GM18499 (cell line): ENCODE measurements around the gene MCIDAS.

Source experiments
- ATAC-seq: cut with Tn5 transposase; IDR thresholded peaks from one replicate; pipeline ENCODE4 v1.9.1; 2021; ENCODE audit warnings: moderate number of reproducible peaks; ENCODE audit not compliant: insufficient read depth, unreplicated experiment

Gene MCIDAS

GRCh38 chr5:55226934-55227663, at the start of gene MCIDAS:
Gene MCIDAS, minus strand, starts transcription at chr5:55227315. Its CDS starts 177 bp downstream, at chr5:55227138.
- ATAC-seq: no peak

GRCh38 chr5:55276771-55277170, 49.7 kb upstream of the MCIDAS start:
- no peak for ATAC-seq

- no peak for ATAC-seq
Measured at GRCh38 chr5:55258339-55258738, 31.2 kb upstream of the MCIDAS start.

- ATAC-seq: no peak
Measured at GRCh38 chr5:55254802-55255201, 27.7 kb upstream of the MCIDAS start.

GRCh38 chr5:55250064-55250463, 22.9 kb upstream of the MCIDAS start:
- no peak for ATAC-seq

GRCh38 chr5:55241746-55242145, 14.6 kb upstream of the MCIDAS start:
- ATAC-seq: no peak

GRCh38 chr5:55236800-55237199, 9.7 kb upstream of the MCIDAS start:
- no peak for ATAC-seq

- ATAC-seq: no peak
Measured at GRCh38 chr5:55234121-55234700, 7.1 kb upstream of the MCIDAS start.

- ATAC-seq: no peak
Measured at GRCh38 chr5:55232985-55233928, 6.1 kb upstream of the MCIDAS start, which contains the start of gene CCNO. Gene CCNO, minus strand, starts transcription at chr5:55233608. Its CDS starts 85 bp downstream, at chr5:55233523.

GRCh38 chr5:55232271-55232984, 5.3 kb upstream of the MCIDAS start:
- ATAC-seq: no peak

- no peak for ATAC-seq
Measured at GRCh38 chr5:55231919-55232270, 4.8 kb upstream of the MCIDAS start.

- no peak for ATAC-seq
Measured at GRCh38 chr5:55231029-55231918, 4.2 kb upstream of the MCIDAS start.

GRCh38 chr5:55230086-55230629, 3.0 kb upstream of the MCIDAS start:
- ATAC-seq: no peak

- ATAC-seq: no peak
Measured at GRCh38 chr5:55227664-55228430, 732 bp upstream of the MCIDAS start.

GRCh38 chr5:55226027-55226933, 835 bp downstream of the MCIDAS start:
- no peak for ATAC-seq

GRCh38 chr5:55225346-55225745, 1.8 kb downstream of the MCIDAS start:
- ATAC-seq: no peak

- ATAC-seq: no peak
Measured at GRCh38 chr5:55223812-55224240, 3.3 kb downstream of the MCIDAS start.
